GM12864 (cell line): Measurements from ENCODE around the gene CRTC2.

Source experiments
- DNase-seq: peaks from one replicate; pipeline ENCODE4 v3.0.0-alpha.2; 2011; ENCODE audit warnings: low read depth
- H3K4me3 ChIP-seq: 2 replicates; pipeline ENCODE4 v1.5.1; 2011; ENCODE audit warnings: mild to moderate bottlenecking, low read depth, low read length, control low read depth
- TF ChIP-seq, protein P1 (sequence below): IDR thresholded peaks from 2 replicates; pipeline ENCODE4 v1.5.1; 2011; ENCODE audit warnings: low read depth, mild to moderate bottlenecking, moderate library complexity, low read length, control low read depth, inconsistent platforms; ENCODE audit errors: missing control alignments

CRTC2 gene

DNA sequence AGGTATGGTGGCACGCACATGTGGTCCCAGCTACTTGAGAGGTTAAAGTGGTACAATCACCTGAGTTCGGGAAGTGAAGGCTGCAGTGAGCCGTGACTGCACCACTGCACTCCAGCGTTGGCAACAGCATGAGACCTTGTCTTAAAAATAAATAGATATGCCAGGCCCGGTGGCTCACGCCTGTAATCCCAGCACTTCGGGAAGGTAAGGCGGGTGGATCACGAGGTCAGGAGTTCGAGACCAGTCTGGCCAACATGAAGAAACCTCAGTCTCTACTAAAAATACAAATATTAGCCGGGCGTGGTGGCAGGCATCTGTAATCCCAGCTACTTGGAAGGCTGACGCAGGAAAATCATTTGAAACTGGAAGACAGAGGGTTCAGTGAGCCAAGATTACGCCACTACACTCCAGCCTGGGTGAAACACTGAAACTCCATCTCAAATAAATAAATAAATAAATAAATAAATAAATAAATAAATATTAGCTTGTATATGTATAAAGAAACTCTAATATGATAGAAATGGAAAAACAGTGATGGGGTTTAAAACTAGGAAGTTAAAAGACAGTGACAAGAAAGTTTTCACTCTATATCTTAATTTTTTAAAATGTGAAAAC, 54.5 kb downstream of the CRTC2 start:
- H3K4me3 ChIP-seq = no peak overlapping the region
- TF ChIP-seq, protein P1, sequence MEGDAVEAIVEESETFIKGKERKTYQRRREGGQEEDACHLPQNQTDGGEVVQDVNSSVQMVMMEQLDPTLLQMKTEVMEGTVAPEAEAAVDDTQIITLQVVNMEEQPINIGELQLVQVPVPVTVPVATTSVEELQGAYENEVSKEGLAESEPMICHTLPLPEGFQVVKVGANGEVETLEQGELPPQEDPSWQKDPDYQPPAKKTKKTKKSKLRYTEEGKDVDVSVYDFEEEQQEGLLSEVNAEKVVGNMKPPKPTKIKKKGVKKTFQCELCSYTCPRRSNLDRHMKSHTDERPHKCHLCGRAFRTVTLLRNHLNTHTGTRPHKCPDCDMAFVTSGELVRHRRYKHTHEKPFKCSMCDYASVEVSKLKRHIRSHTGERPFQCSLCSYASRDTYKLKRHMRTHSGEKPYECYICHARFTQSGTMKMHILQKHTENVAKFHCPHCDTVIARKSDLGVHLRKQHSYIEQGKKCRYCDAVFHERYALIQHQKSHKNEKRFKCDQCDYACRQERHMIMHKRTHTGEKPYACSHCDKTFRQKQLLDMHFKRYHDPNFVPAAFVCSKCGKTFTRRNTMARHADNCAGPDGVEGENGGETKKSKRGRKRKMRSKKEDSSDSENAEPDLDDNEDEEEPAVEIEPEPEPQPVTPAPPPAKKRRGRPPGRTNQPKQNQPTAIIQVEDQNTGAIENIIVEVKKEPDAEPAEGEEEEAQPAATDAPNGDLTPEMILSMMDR = no peak
- no peak for DNase-seq

- TF ChIP-seq, protein P1 = no peak
- no peak overlapping the region for H3K4me3 ChIP-seq
- no peak for DNase-seq
These were observed 58.9 kb downstream of the CRTC2 start for GRCh38 chr1:153899509-153899908.
